ENCODE results near the gene SP2. TPM values are rescaled to one million over a fixed set of nuclear protein-coding genes. Genes with fewer than 3 reads are reported as not detected.
A peak's percentile ranks its signal among the peaks of the same experiment; 100 is the strongest.

SP2 gene
- total and polyA plus RNA-seq, 4 donors, result 1.6 to 25.9 (median 14.4) TPM

- H3K4me3 ChIP-seq (ENCODE audit: low read depth, low read length), result no peak overlapping the region
- H3K9me3 ChIP-seq (ENCODE audit: control insufficient read depth, insufficient read depth, low read length), result no peaks in the 10 kb centered on the region
- no peak for DNase-seq (ENCODE audit: low read depth in 4 of 6, low spot score in 6 of 6)
- H3K36me3 ChIP-seq (ENCODE audit: control insufficient read depth, insufficient read depth, low read length), result peaks cover 24% of the 10 kb centered on the region
- H3K27ac ChIP-seq (ENCODE audit: low read depth, low read length), result no peak overlapping the region
- peaks cover 42% of the 10 kb centered on the region for H3K4me1 ChIP-seq (ENCODE audit: control insufficient read depth, insufficient read depth, low read length)
- H3K27me3 ChIP-seq (ENCODE audit: control insufficient read depth, insufficient read depth, low read length), result no peaks in the 10 kb centered on the region
- 59% methylated on average over 10 of the region's 10 CpGs for WGBS (ENCODE audit: insufficient coverage)
Measured at GRCh38 chr17:47945529-47946508, 49.8 kb downstream of the SP2 start.

- peaks cover 24% of the 10 kb centered on the region for H3K36me3 ChIP-seq (ENCODE audit: control insufficient read depth, insufficient read depth, low read length)
- H3K27ac ChIP-seq (ENCODE audit: low read depth, low read length), result no peak overlapping the region
- DNase-seq (ENCODE audit: low read depth in 4 of 6, low spot score in 6 of 6), result no peak
- peaks cover 37% of the 10 kb centered on the region for H3K4me1 ChIP-seq (ENCODE audit: control insufficient read depth, insufficient read depth, low read length)
- H3K4me3 ChIP-seq (ENCODE audit: low read depth, low read length), result no peak overlapping the region
- no peaks in the 10 kb centered on the region for H3K27me3 ChIP-seq (ENCODE audit: control insufficient read depth, insufficient read depth, low read length)
- no peaks in the 10 kb centered on the region for H3K9me3 ChIP-seq (ENCODE audit: control insufficient read depth, insufficient read depth, low read length)
- whole genome bisulfite sequencing (ENCODE audit: insufficient coverage), result 95% methylated on average over 6 of the region's 6 CpGs
Measured at GRCh38 chr17:47946516-47946915, 50.5 kb downstream of the SP2 start.

- Histone ChIP-seq H3K9me3 (ENCODE audit: control insufficient read depth, insufficient read depth, low read length) (no peaks in the 10 kb centered on the region), H3K27ac (ENCODE audit: low read depth, low read length) (no peak overlapping the region), H3K36me3 (ENCODE audit: control insufficient read depth, insufficient read depth, low read length) (peaks cover 24% of the 10 kb centered on the region), H3K4me1 (ENCODE audit: control insufficient read depth, insufficient read depth, low read length) (peaks cover 33% of the 10 kb centered on the region), H3K4me3 (ENCODE audit: low read depth, low read length) (no peak overlapping the region), H3K27me3 (ENCODE audit: control insufficient read depth, insufficient read depth, low read length) (no peaks in the 10 kb centered on the region)
- peak in 2 of 6 donors; percentile 53 to 54 for DNase-seq (ENCODE audit: low read depth in 4 of 6, low spot score in 6 of 6)
- WGBS (ENCODE audit: insufficient coverage), result 11% methylated on average over 1 of the region's 2 CpGs
Measured at GRCh38 chr17:47946929-47947397, 50.9 kb downstream of the SP2 start.

- peaks cover 27% of the 10 kb centered on the region for H3K4me1 ChIP-seq (ENCODE audit: control insufficient read depth, insufficient read depth, low read length)
- DNase-seq (ENCODE audit: low read depth in 4 of 6, low spot score in 6 of 6), result no peak
- no peak overlapping the region for H3K4me3 ChIP-seq (ENCODE audit: low read depth, low read length)
- peaks cover 29% of the 10 kb centered on the region for H3K36me3 ChIP-seq (ENCODE audit: control insufficient read depth, insufficient read depth, low read length)
- no peaks in the 10 kb centered on the region for H3K27me3 ChIP-seq (ENCODE audit: control insufficient read depth, insufficient read depth, low read length)
- no peaks in the 10 kb centered on the region for H3K9me3 ChIP-seq (ENCODE audit: control insufficient read depth, insufficient read depth, low read length)
- no peak overlapping the region for H3K27ac ChIP-seq (ENCODE audit: low read depth, low read length)
- WGBS (ENCODE audit: insufficient coverage), result 56% methylated on average over 3 of the region's 5 CpGs
Measured at GRCh38 chr17:47948706-47949196, 52.7 kb downstream of the SP2 start.

- WGBS (ENCODE audit: insufficient coverage), result 6% methylated on average over 21 of the region's 22 CpGs
- Histone ChIP-seq H3K4me3 (ENCODE audit: low read depth, low read length) (peak overlapping the region; percentile 24), H3K4me1 (ENCODE audit: control insufficient read depth, insufficient read depth, low read length) (peaks cover 27% of the 10 kb centered on the region), H3K9me3 (ENCODE audit: control insufficient read depth, insufficient read depth, low read length) (no peaks in the 10 kb centered on the region), H3K27ac (ENCODE audit: low read depth, low read length) (no peak overlapping the region), H3K27me3 (ENCODE audit: control insufficient read depth, insufficient read depth, low read length) (no peaks in the 10 kb centered on the region), H3K36me3 (ENCODE audit: control insufficient read depth, insufficient read depth, low read length) (peaks cover 28% of the 10 kb centered on the region)
- peak; percentile 28 to 87 (median 61) for DNase-seq (ENCODE audit: low read depth in 4 of 6, low spot score in 6 of 6)
Measured at GRCh38 chr17:47949197-47949759, 53.2 kb downstream of the SP2 start.

GRCh38 chr17:47949946-47950345 lies 53.9 kb downstream of the SP2 start:
- H3K27ac ChIP-seq (ENCODE audit: low read depth, low read length), result no peak overlapping the region
- 93% methylated on average over 2 of the region's 3 CpGs for WGBS (ENCODE audit: insufficient coverage)
- no peak overlapping the region for H3K4me3 ChIP-seq (ENCODE audit: low read depth, low read length)

GRCh38 chr17:47950448-47950847 lies 54.4 kb downstream of the SP2 start:
- peaks cover 24% of the 10 kb centered on the region for H3K4me1 ChIP-seq (ENCODE audit: control insufficient read depth, insufficient read depth, low read length)
- H3K27me3 ChIP-seq (ENCODE audit: control insufficient read depth, insufficient read depth, low read length), result no peaks in the 10 kb centered on the region
- 59% methylated on average over 2 of the region's 4 CpGs for WGBS (ENCODE audit: insufficient coverage)
- peaks cover 19% of the 10 kb centered on the region for H3K36me3 ChIP-seq (ENCODE audit: control insufficient read depth, insufficient read depth, low read length)
- no peak for DNase-seq (ENCODE audit: low read depth in 4 of 6, low spot score in 6 of 6)
- H3K4me3 ChIP-seq (ENCODE audit: low read depth, low read length), result no peak overlapping the region
- H3K9me3 ChIP-seq (ENCODE audit: control insufficient read depth, insufficient read depth, low read length), result no peaks in the 10 kb centered on the region
- H3K27ac ChIP-seq (ENCODE audit: low read depth, low read length), result no peak overlapping the region

More at GRCh38 chr17:47949946-47950345, 53.9 kb downstream of the SP2 start:
- Histone ChIP-seq H3K9me3 (ENCODE audit: control insufficient read depth, insufficient read depth, low read length) (no peaks in the 10 kb centered on the region), H3K36me3 (ENCODE audit: control insufficient read depth, insufficient read depth, low read length) (peaks cover 22% of the 10 kb centered on the region), H3K4me1 (ENCODE audit: control insufficient read depth, insufficient read depth, low read length) (peaks cover 27% of the 10 kb centered on the region), H3K27me3 (ENCODE audit: control insufficient read depth, insufficient read depth, low read length) (no peaks in the 10 kb centered on the region)
- no peak for DNase-seq (ENCODE audit: low read depth in 4 of 6, low spot score in 6 of 6)

GRCh38 chr17:47952171-47953021 lies 56.4 kb downstream of the SP2 start:
- Histone ChIP-seq H3K27ac (ENCODE audit: low read depth, low read length) (no peak overlapping the region), H3K9me3 (ENCODE audit: control insufficient read depth, insufficient read depth, low read length) (no peaks in the 10 kb centered on the region), H3K27me3 (ENCODE audit: control insufficient read depth, insufficient read depth, low read length) (no peaks in the 10 kb centered on the region), H3K4me3 (ENCODE audit: low read depth, low read length) (no peak overlapping the region), H3K36me3 (ENCODE audit: control insufficient read depth, insufficient read depth, low read length) (peaks cover 8% of the 10 kb centered on the region), H3K4me1 (ENCODE audit: control insufficient read depth, insufficient read depth, low read length) (peaks cover 29% of the 10 kb centered on the region)
- no peak for DNase-seq (ENCODE audit: low read depth in 4 of 6, low spot score in 6 of 6)
- WGBS (ENCODE audit: insufficient coverage), result 92% methylated on average over 6 of the region's 12 CpGs

- peaks cover 4% of the 10 kb centered on the region for H3K36me3 ChIP-seq (ENCODE audit: control insufficient read depth, insufficient read depth, low read length)
- H3K4me3 ChIP-seq (ENCODE audit: low read depth, low read length), result no peak overlapping the region
- DNase-seq (ENCODE audit: low read depth in 4 of 6, low spot score in 6 of 6), result no peak
- H3K27ac ChIP-seq (ENCODE audit: low read depth, low read length), result no peak overlapping the region
- H3K4me1 ChIP-seq (ENCODE audit: control insufficient read depth, insufficient read depth, low read length), result peaks cover 27% of the 10 kb centered on the region
- H3K27me3 ChIP-seq (ENCODE audit: control insufficient read depth, insufficient read depth, low read length), result no peaks in the 10 kb centered on the region
- H3K9me3 ChIP-seq (ENCODE audit: control insufficient read depth, insufficient read depth, low read length), result no peaks in the 10 kb centered on the region
Measured at GRCh38 chr17:47953909-47954308, 57.9 kb downstream of the SP2 start.
